GM04504 (cell line): Measurements from ENCODE around the gene RECK.
"Not testable (repeated sequence)": the region's sequence is repeated elsewhere in the genome, so short reads cannot be mapped to it uniquely, and the experiment has no call there.

Experiments used
- DNase-seq: peaks from one replicate; pipeline ENCODE4 v3.0.0-alpha.2; 2012; ENCODE audit warnings: low read depth

RECK gene, protein sequence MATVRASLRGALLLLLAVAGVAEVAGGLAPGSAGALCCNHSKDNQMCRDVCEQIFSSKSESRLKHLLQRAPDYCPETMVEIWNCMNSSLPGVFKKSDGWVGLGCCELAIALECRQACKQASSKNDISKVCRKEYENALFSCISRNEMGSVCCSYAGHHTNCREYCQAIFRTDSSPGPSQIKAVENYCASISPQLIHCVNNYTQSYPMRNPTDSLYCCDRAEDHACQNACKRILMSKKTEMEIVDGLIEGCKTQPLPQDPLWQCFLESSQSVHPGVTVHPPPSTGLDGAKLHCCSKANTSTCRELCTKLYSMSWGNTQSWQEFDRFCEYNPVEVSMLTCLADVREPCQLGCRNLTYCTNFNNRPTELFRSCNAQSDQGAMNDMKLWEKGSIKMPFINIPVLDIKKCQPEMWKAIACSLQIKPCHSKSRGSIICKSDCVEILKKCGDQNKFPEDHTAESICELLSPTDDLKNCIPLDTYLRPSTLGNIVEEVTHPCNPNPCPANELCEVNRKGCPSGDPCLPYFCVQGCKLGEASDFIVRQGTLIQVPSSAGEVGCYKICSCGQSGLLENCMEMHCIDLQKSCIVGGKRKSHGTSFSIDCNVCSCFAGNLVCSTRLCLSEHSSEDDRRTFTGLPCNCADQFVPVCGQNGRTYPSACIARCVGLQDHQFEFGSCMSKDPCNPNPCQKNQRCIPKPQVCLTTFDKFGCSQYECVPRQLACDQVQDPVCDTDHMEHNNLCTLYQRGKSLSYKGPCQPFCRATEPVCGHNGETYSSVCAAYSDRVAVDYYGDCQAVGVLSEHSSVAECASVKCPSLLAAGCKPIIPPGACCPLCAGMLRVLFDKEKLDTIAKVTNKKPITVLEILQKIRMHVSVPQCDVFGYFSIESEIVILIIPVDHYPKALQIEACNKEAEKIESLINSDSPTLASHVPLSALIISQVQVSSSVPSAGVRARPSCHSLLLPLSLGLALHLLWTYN

GRCh38 chr9:36036780-36037548 lies at the start of gene RECK:
Gene RECK (plus strand): TSS chr9:36036913. CDS start chr9:36036999, 86 bp downstream.
- DNase-seq = peak; percentile 81

DNA sequence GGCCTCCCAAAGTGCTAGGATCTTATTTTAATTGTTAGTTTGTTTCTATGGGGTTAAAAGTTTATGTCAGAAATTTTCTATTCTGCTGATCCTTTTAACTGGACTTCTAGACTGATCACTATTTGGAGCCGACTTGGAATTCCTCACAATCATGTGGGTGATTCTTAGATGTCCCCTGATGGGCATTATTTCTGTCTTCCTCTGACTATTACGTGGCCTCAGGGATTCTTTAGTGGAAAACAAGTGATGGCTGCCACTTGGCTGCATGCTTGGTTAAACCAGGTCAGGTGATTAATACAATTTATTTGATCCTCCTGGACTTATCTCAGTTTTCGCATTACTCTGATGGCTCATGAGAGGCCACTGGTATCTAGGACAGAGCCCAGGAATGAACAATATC lies 46.6 kb upstream of the RECK start:
- DNase-seq = no peak

DNA sequence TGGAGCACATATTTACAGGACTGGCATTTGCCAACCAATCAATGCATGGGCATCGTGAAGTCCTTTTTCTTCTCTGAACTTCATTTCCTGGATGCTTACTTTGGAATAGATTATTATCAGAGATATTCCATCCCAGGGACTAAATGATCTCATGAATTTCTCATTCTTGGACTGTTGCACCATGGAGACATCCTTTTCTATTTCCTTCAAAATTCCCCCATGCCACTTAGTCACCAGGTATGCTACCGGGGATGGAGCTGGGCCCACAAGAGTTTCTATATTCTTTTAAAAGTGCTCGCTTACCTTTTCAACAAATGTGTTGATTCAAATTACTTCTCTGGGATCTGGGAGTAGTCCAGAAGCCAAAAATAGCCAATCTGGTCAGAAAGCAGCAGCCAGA lies 43.6 kb upstream of the RECK start:
- not testable (repeated sequence) for DNase-seq

DNA sequence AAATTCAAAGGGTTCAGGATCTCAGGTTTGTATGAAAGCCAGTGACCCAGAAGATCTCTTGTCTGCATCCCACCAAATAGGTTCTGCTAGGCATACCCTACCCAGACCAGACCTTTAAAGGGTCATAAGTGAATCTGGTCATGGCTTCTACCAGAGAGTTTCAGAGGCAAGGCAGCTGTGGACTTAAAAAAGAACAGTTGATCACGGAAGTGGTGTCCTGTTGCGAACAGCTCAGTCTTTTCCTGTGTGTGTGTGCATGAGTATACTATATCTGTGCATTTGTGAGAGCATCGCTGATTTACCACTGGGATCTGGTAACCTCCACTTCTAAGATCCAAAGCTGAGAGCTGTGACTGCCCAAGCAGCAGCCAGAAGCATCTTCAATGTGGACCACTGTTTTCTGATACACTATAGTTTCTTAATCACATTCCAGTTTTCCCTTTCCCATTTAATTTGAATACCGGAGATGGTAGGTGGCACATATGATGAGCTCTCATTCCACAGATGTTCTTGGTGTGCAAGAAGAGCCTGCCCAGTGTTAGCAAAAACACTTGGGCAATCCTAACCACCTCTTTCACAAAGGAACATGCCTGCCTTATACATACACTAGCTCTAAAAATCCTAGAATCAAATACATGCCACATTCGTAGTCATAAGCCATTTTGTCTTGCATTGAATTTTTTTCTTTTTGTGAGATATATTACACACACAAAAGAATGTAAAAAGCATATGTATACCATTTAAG lies 42.6 kb upstream of the RECK start:
- DNase-seq = no peak

DNA sequence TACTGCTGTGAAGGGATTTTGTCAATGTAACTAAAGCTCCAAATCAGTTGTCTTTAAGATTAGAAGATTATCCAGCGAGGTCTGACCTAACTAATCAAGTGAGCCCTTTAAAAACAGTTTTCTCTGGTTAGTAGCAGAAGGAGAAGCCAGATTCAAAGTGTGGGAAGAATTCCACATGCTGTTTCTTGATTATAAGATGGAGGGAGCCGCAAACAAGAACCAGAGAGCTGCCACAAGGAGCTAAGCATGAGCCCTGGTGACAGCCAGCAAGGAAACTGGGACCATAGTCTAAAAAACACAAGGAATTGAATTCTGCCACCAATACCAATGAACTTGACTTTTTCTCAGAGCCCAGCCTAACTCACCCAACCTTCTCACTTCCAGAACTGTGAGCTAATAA lies 41.8 kb upstream of the RECK start:
- no peak for DNase-seq

DNA sequence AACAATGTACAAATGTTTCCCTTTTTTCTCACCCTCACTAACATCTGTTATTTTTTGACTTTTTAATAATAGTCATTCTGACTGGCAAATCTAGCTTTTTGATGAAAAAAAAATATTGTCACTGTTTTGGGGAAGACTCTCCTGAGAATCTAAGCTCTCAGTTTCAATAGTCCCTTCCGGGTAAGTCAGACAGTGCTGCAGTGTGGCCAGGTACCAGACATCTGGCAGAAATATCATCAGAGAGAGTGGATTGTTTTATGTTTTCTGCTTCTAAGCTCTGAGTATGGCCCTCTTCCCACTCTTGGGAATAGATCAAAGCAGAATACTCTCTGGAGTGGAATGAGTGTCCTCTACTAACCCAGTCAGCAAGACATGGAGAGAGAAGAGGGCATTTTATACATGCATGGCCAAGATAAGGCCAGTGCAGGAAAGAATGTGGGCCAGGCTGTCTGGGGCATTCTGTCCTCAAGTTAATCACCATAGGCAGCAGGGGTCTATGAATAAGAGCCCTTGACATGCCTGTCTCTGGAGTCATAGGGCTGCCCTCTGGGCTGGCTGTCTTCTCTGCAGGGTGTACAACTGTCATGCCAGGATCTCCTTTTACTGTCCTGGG lies 40.2 kb upstream of the RECK start:
- DNase-seq = peak; percentile 13

DNA sequence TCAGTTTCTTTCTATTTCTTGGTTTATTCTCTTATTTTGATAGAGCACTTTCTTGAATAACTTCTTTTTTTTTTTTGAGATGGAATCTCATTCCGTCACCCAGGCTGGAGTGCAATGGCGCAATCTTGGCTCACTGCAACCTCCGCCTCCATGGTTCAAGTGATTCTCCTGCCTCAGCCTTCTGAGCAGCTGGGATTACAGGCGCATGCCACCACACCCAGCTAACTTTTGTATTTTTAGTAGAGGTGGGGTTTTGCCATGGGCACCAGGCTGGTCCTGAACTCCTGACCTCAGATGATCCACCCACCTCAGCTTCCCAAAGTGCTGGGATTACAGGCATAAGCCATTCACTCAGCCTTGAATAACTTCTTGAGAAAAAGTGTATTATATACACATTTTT lies 39.7 kb upstream of the RECK start:
- not testable (repeated sequence) for DNase-seq

DNA sequence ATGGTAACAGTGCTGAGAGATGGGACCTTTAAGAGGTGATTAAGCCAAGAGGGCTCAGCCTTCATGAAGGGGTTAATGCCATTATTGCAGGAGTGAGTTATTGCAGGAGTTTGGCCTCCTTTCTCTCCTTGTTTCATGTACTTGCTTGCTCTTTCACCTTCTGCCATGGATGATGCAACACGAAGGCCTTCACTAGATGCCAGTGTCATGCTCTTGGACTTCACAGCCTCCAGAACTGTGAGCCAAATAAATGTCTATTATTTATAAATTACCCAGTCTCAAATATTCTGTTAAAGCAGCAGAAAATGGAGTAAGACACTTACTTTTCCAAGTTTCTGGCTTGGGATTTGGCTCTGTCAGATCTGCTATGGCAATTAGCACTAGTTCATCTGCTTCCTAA lies 38.4 kb upstream of the RECK start:
- DNase-seq = no peak

DNA sequence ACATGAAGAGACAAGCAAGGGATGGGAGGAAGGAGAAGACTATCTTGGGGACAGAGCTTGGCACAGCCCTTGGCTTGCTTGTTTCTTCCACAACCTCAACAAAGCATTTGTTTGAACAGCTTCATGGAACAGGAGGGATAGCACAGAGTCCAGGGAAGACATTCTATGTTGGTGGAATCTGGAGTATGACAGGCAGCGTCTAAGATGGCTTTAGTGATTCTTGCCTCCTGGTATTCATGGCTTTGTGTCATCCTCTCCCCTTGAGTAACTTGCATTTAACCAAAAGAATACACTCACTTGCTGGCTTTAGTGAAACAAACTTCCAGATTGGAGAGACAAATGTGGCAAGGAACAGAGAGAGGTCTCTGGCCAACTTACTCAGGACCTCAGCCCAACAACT lies 30.8 kb upstream of the RECK start:
- DNase-seq = no peak

DNA sequence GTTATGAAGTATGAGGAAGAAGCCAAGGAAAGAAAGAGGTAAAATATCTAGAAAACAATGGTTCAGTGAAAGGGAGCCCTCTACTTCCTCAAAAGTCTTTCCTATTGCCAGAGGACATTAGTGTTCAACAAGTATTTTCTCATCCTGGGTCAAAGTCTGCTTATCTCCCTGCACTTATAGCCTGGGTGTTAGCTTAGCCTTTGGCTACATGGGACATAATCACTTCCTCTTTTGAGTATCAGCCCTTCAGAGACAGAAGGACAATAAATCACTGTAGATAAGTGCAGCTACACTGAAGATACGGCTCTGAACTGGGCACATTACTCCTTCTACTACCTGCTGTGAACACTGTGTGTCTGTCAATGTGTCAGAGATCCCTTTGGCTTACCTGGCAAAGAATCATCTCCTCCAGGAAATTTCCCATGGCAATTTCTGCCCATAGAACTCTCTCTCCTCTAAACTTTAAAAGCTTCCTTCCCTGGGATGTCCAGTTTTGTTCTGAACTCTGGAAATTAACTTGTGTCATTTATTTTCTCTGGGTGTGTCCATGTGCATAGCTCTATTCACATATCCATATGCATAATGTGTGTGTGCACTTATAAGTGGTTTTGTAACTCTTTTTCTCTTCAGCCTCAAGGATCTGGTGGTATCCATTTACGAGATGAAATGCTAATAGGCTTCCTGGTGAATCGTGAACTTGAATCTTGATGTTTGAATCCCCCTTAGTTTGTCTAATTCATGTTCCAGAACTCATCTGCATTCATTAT lies 30.0 kb upstream of the RECK start:
- no peak for DNase-seq

GRCh38 chr9:36007316-36007708 lies 29.4 kb upstream of the RECK start:
- DNase-seq = no peak

GRCh38 chr9:36007852-36008251 lies 28.9 kb upstream of the RECK start:
- no peak for DNase-seq

DNA sequence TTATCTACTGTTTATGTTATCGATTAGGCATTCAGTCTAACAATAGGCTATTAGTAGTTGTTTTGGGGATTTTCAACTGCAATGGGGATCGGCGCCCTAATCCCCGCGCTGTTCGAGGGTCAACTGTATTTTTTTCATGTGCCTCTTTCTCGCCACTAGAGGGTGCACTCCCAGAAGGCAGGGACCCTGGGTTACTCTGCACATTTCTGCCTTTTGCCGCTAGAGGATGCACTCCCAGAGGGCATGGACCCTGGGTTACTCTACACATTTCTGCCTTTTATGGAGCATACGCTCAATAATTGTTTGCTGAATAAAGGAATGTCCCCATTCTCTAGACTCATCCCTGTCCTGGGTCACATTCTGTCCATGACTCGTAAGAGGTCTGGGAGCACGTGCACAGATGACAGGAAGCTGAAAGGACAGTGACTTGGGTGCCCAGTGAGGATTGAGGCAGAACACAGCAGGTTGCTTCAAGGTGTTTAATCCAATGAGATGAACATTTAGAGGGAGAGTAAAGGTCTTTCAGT lies 27.9 kb upstream of the RECK start:
- DNase-seq = no peak

DNA sequence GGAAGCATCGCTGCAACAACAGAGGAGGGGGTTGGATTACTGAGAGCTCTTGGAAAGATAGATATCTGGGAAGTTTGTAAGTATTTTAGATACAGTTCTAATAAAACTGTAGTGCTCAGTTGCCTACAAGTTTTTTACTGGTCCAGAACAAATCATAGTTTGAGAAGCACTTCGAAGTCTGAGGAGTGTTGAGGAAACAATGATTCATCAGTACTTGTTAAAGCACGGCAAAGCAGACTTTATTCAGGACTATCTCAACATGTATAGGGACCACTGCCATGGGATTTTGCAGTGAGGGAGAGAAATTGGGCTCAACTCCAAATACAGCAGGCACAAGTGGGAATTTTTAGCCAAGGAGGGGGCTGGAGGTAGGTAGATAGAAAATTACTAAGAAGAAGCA lies 25.3 kb upstream of the RECK start:
- DNase-seq = no peak

DNA sequence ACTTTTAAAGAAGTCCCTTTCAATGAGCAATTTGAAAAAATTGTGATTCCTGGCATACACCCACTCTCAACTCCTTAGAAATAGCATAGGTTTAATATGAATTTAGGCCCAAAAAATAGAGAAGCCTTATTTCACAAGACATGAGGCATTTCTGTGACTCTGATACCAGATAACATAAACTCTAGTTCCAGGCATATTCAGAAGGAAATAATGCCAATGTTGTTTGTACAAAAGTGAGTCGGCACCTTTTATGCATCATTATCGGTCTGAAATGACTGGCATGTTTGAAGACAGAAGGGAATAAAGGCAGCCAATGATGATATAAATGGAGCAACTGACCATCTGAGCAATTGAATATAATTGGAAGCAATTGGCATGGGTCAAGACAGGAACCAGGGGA lies 19.4 kb upstream of the RECK start:
- no peak for DNase-seq

- no peak for DNase-seq
Observed at GRCh38 chr9:36018129-36018528, 18.6 kb upstream of the RECK start.

- no peak for DNase-seq
Observed at GRCh38 chr9:36018891-36019720, 17.6 kb upstream of the RECK start.

GRCh38 chr9:36021968-36022367 lies 14.7 kb upstream of the RECK start:
- no peak for DNase-seq
